ENCODE measurements around the gene LRRC2.
"Not testable (repeated sequence)": the region's sequence is repeated elsewhere in the genome, so short reads cannot be mapped to it uniquely, and the experiment has no call there.

Gene LRRC2, protein sequence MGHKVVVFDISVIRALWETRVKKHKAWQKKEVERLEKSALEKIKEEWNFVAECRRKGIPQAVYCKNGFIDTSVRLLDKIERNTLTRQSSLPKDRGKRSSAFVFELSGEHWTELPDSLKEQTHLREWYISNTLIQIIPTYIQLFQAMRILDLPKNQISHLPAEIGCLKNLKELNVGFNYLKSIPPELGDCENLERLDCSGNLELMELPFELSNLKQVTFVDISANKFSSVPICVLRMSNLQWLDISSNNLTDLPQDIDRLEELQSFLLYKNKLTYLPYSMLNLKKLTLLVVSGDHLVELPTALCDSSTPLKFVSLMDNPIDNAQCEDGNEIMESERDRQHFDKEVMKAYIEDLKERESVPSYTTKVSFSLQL

DNA sequence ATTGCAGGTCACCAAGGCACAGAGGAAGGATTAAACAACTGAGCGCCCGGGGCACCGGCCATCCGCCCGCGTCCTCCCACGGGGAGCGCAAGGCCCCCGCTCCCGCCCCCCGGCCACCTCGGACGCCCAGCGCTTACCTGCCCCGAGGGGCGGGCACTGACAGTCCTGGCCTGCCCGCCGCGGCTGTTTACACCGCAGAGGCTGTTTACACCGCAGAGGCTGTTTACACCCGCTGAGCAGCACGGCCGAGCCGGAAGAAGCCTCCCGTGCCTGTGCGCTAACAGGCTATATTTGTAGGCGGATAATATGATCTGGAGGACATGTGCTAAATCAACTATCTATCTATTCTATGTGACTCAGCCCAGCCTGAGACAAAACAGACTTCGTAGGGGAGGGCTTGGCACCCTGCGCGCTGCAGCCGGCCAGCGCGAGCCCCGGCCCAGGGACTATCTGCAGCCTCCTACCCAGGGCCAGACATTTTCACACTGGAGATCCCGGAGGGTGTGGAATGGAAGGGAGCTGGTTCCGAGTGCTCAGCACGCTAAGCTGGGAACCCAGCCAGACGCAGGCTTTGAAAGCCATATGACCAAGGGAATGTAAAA, at the start of gene LRRC2:
TSS of gene LRRC2 (minus strand) at position 263 of the 602 bp plus-strand sequence. CDS start 14,711 bp downstream, outside the sequence.
- peak; percentile 28 for DNase-seq

DNA sequence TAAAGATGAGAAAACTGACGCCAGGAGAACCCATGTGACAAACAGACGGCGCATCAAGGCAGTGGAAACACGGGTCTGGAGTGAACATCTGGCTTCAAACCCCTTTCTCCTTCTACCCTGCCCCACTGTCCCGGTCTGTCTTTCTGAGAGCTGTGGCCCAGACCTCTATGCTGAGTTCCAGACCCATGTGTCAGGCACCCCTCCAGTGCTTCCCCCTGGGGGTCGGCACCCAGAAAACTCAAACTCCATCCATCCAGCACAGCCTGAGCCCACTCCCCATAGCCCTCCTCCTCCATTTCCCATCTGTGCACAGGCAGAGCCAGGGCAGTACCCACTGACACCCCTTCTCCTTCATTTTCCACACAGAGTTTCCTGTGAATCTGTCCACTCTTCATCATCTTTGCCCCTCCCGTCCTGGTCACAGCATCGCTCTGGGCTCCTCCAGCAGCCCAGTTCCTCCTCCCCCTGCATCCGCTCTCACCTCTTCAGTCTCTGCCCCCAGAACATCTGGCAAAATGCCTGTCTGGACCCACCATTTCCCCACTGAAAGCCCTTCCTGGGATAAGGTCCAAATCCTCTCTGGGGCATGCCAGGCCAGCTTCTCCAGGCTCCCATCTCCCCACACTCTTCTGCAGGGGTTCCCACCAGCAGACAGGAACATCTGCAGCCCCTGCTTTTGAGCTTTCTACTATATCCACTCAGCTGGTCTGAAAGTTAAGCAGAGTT, 49.1 kb upstream of the LRRC2 start:
- no peak for DNase-seq

DNA sequence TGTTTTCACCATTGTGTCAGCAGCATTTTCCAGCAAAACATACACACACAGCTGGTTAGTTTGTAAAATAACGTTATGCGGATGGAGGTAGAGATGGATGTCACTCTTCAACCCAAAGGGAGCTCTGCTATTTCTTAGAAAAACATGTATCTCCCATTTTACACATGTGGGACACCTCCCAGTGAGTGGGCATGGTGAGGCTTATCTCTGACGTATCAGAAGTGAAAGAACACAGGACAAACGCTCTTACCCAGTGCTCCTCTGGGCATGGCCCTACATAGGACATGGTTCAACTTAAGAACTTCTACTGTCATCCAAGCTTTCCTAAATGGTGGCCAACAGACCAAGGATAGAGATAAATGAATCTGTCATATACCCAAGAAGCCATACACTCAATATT, 48.3 kb upstream of the LRRC2 start:
- DNase-seq = no peak

DNA sequence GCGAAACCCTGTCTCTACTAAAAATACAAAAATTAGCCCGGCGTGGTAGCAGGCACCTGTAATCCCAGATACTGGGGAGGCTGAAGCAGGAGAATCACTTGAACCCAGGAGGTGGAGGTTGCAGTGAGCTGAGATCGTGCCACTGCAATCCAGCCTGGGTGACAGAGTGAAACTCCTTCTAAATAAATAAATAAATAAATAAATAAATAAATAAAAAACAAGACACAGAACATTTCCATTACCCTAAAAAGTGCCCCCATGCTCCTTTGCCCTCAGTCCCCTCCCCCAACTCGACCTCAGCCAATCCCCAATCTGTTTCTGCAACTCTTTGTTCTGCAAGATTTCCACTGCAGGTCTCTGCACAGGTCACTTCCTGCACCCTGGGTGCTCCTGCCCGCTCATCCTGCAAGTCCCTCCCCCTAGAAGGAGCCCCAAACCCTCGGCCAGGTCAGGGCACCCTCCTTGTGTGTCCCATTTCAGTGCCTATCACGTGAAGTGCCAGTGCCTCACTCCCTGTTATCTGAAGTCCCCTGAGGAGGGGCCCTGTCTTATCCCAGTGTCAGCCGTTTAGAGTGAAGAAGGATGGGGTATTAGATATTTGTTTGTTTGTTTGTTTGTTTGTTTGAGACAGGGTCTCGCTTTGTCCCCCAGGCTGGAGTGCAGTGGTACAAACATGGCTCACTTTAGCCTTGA, 47.4 kb upstream of the LRRC2 start:
- DNase-seq = no peak

DNA sequence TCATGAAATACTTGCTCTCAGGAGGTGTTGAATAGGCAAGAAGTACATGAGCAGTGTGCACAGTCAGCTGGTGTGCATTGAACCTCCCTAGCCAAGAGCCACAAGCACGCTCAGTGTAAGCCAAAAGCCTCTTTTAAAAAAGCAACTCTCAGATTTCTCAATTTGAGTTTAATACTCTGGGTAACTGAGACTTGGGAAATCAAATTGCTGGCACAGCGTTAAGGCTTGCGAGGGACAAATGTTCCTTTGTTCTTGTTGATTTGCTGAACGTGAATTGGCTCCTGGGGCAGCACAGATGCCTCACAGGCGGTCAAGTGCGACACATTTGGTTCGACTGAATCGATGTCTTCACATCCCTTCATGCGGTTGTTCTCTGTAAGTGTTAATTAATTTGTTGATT, 46.2 kb upstream of the LRRC2 start, which contains the start of gene FAM240A:
TSS of gene FAM240A (plus strand) at position 202 of the 400 bp plus-strand sequence. CDS start at position 361, 159 bp downstream.
- no peak for DNase-seq

DNA sequence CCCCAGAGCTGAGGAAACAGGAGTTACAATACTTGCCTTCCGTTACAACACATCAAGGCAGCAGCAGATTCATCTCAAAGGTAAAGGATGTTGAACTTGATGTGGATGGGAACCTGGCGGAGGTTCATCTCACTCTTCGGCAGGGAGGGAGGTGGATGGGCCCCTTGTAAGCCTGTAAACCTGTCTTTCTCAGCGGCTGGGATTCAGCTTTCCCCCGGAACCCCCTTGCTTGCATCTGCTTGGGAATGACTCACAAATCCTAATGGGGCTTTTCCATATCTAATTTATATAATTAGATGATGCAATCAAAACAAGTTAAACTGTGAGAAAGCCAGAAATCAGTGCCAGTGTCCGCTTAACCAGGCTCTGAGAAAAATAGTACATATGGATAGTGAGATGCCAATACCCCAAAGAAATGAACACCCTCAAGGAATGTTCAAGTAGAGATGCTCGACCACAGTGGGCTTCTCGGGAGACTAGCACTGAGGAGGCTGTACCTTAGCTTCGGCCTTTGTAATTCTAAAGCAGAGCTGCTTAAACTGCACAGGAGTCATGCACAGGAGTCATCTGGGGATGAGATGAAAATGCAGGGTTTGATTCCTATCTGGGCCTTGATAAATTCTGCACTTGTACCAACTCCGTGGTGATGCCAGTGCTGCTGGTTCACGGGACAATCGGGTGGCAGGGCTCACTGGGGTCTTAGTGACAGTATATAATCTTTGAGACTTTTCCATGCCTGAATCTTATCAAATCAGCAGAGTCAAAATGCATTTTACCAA, 44.0 kb upstream of the LRRC2 start:
- no peak for DNase-seq

DNA sequence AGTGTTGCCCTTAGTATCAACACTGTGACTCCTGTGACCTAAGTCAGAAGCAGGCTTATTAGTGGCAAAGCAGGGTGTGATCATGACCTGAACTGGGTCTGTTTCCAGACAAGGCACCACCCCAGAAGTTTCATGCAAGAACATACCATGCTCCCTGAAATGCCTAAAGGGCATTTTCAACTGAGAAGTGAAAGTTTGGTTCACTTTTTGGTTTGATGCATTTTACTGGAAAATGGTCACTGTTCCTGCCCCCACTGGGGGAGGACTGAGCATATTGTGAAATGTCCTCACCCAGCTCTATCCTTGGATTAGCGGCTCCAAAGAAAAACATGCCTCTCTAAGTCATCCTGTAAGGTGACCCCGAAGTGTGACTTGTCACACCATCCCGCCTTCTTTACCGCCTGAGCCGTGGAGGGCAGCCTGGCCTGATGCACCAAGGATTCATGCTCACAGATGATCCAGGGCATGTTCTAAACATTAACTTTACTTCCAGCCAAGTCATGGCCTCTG, 43.2 kb upstream of the LRRC2 start:
- DNase-seq = no peak

DNA sequence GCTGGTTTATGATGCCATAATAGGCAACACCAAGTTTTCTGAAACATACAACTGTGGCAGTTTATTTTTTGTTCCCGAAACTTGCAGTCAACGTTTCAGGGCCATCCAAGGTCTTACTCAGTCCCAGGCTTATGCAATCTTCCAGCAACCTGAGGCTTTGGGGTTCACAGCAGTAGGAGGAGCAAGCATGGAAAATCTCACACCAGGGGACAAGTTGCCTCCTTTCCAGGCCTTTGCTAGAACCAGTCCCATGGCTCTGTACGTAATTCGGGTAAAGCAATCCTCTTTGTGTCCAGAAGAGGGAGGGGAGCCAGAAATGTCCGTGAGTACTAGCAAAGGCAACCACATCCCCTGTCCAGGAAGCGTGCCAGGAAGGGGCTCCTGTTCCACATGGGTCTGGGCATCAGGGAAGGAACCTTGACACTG, 41.5 kb upstream of the LRRC2 start:
- no peak for DNase-seq

DNA sequence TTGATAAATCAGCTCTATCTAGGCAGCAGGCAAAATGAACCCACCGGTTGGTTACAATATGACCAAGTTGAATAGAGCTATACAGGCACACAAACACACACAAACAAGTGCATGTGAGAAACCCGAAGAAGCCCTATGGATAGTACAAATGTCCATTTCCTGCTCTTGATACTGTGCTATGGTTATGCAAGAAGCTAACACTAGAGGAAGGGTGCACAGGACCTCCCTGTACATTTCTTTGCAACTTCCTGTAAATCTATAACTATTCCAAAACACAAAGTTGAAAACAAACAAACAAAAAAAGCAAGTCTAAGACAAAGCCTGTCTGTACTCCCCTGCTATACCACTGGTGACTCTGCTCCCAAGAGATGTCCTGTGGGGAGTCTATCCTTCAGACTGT, 38.0 kb upstream of the LRRC2 start:
- DNase-seq = no peak

DNA sequence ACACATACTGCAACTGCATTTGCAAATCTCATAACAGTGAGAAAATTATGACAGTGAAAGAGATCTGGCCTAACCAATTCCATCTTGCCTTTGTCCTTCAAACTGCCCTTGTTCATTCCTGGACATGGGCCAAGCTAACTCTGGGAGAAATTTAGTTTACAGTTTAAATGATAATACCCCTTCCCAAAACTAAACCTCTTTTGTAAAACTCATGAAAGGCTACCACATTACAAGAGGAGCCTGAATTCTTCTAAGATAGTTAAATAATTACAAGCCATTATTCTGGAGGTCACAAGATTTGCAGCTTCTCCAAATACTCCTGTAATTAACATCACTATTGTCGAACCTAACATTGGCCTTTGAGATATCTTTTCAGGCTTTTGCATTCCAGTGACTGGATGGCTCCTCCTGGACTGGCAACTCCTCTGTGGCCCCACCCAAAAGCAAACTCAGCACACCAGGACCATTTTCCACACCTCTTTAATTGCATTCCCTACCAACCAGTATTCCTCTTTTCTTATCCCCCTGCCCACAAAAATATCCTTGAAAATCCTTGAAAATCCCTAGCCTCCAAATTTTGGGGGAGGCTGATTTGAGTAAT, 37.4 kb upstream of the LRRC2 start:
- no peak for DNase-seq

DNA sequence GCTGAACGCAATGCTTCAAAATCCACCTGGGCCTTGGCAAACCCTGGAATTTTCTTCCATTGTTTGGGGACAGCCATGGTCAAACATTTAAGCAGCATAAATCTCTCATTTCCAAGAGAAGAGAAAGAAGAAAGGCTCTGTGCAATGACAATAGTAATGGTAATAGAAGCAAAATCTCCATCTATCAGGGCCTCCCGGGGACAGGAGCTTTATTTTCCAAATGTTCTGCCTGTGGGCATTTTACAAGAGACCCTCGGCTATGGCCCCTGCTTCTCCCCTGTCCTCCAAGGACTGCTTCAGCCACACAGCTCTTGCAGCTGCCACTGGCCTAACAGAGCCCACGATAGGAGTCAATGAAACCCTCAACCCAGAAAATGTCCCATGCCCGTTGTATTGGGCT, 33.5 kb upstream of the LRRC2 start:
- no peak for DNase-seq

DNA sequence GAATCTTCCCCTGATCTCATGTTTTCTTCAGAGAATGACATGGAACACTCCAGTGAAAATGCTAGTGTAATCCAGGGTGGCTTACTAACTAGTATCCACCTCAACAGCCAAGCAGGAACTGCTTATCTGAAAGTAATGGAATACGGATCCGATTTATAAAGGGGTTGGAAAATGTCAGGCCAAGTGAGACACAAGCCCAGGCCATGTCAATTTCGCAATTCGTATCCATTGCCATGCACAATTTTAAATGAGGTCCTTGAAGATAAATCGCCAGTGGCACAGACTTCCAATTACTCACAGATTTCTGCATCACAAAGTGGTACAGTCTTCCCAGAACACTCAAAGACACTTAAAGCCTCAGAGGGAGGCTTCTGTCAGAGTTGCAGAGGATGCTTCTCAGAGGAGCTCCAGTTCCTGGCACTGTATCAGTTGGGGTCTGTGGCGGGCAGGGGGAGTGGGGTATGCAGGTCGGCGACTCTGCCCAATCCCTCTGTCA, 29.8 kb upstream of the LRRC2 start:
- DNase-seq = no peak

DNA sequence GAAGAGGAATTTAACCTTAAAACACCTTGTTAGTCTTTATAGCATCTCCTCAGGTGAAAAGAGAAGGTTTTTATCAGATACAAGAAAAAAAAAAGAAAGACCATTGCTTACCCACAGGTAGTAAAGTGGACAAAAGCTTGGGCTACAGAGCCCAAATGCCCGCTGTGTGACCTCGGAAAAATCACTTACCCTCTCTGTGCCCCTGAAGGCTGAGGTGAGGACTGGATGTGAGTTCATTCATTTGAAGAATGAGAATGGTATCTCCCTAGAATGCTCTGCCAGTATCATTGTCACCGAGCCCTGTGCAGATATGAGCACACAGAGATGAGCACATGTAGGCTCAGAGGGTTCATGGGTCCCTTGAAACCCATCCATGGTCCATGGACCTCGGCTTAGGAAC, 28.6 kb upstream of the LRRC2 start:
- DNase-seq = no peak

DNA sequence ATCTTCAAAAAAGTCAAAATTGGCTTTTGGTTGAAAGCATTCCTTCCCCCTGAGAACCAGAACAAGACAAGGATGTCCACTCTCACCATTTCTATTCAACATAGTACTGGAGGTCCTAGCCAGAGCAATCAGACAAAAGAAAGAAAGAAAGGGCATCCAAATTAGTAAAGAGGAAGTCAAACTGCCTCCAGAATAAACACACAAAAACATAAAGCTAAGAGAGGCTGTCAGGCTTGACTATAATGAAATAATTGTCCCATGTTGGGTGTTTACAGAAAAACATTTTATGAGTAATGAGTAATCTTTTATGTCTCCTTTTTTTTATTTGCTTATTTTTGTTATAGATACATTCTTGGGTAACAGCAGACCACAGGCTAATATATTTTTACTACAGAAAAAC, 27.9 kb upstream of the LRRC2 start:
- no peak for DNase-seq

DNA sequence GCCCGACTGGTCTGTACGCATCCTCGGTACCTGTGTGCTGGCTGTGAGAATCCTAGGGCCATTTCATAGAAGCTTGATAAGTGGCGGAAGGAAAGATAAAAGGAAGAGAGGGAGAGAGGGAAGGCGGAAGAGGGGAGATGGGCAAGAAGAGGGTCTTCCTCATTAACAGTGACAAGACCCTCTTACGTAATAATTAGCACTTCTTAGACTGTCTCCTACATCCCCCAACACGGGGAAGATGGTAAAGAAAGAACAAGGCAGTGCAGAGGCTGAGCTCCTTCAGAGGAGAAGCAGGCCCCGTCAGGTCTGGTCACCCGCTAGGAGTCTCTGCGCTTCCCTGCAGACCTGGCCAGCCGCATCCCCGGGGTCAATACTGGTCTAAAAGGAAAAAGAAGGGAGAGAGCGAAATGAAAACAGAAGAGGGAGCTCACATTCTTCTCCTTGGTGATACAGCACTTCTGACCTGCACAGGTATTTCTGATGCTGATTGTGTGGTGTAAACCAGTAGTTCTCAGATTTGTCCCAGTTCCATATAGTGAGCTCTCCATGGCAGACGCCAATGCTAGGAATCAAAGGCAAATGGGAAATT, 27.3 kb upstream of the LRRC2 start:
- DNase-seq = no peak

DNA sequence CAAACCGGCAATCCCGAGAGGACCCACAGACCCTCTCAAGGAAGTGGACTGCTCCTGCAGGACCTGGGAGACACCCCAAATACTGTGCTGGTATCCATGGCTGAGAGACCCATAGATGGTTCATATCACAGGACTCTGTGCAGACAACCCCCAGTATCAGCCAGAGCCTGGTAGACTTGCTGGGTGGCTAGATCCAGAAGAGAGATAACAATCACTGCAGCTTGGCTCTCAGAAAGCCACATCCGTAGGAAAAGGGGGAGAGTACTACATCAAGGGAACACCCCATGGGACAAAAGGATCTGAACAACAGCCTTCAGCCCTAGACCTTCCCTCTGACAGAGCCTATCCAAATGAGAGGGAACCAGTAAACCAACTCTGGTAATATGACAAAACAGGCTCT, 21.2 kb upstream of the LRRC2 start:
- not testable (repeated sequence) for DNase-seq

DNA sequence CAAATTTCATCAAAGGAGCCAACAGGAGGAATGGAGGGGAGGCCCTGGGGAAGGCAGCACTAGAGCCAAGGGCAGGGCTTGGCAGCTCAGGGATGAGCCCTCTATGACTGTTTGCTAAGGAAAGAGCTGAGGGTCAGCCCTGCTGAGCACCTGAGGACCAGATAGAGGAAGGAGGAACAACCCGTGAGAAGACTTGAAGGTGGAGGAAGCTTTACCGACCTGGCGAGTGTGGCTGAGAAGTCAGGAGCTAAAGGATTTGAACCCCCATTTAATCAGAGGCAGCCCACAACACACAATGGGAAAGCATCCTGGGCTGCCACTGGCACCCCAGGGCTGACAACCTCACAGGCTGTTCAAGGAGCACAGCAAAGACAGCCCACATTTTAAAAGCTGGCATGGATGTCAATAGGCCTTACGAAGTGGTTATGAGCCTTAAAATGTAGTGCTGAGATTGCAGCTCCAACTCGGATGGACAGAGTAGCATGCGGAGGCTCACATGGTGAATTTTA, 20.7 kb upstream of the LRRC2 start:
- no peak for DNase-seq

DNA sequence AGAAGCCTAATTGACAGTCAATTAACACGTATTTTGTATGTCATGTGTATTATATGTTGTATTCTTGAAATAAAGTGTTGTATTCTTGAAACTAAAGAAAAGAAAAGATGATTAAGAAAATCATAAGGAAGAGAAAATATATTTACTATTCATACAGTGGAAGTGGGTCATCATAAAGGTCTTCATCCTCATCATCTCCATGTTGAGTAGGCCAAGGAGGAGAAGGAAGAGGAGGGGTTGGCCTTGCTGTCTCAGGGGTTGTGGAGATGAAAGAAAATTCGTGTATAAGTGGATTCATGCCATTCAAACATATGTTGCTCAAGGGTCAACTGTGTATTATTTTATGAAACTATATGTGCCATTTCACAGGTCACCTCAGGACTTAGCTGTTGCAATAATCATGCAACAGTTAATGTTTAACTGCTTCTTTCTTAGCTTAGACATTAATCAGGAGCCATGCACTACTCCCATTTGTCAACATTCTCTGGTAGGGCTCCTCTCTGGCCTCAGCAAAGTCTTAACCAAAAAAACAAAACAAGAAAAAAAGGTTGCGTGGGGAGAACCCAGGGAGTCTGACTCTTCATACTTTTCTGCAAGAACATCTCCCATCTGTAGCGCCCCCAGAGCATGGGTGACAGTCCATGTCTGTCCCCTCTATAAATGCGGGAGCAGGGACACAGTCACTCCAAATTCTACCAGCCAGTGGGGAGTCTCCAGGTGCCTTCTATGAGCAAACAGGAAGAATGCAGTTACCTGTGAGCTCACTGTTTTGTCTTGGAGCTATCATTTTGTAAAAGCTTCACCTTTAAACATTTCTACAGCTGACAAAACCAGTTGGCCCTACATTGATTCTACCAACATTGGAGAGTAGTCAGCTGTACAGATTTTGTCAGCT, 19.9 kb upstream of the LRRC2 start:
- no peak for DNase-seq

DNA sequence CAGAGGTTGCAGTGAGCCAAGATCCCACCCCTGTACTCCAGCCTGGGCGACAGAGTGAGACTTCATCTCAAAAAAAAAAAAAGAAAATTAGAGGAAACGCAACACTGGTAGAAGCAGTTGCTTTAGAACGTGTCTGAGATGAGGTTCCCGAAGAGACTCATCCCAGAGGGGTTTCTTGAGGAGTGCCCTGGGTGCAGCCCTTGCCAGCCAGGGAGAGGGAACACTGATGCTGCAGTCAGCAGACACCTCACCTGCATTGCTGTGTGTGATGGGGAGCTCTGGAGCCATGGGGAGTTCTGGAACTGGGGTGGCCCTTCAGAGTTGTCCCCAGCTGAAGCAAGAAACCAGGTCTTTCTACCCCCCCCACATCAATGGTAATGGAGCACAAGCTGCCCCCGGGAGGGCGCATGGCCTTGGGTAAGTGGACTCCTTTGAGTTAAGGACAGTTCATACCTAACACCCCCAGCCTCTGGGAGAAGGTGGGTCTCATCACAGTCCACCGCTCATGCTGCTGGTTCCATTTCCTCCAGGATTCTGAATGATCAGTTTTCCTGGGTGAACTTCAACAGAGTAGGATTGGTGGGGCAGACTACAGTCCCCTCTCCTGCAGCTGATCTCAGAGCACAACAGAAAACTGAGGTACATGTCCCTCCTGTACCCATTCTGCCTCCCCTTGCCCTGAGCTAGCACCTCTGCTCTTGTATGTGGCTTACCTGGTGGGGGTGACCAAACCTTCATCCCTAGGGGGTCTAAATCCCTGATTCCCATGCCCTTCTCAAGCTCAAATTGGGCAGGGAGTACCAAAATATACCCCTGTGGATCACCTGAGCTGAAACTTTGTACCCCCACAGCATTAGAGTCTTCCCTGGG, 18.7 kb upstream of the LRRC2 start:
- no peak for DNase-seq
